Measurements from ENCODE around the gene SEMA3C. TPM values are rescaled to one million over a fixed set of nuclear protein-coding genes. Genes with fewer than 3 reads are reported as not detected.

The SEMA3C gene
- total and polyA plus RNA-seq, 2 donors (not counting 1 experiment from before 2014, with no cell fraction given): 0.06 TPM; not detected in 1

GRCh38 chr7:80749270-80749669 is 169.6 kb downstream of the SEMA3C start:
- no peaks in the 10 kb centered on the region for H3K4me1 Mint-ChIP-seq
- ATAC-seq (ENCODE audit: low read depth) (no peak), DNase-seq (no peak)
- Histone ChIP-seq H3K27me3 (replicated peaks in 1 of 4; ENCODE audit: control extremely low read depth in 1 of 4, control insufficient read depth in 3 of 4, insufficient read depth in 4 of 4, low read length in 3 of 4) (no peaks in the 10 kb centered on the region), H3K36me3 (replicated peaks in 1 of 2; ENCODE audit: control extremely low read depth in 1 of 2, control insufficient read depth in 1 of 2, extremely low read depth in 1 of 2, insufficient read depth in 2 of 2, low read length in 1 of 2) (no peaks in the 10 kb centered on the region), H3K27ac (ENCODE audit: low read length in 2 of 2) (no peak overlapping the region), H3K4me3 (ENCODE audit: control extremely low read depth in 1 of 5, extremely low read depth in 1 of 5, insufficient read depth in 1 of 5, low read depth in 2 of 5, low read length in 4 of 5) (no peak overlapping the region), H3K79me2 (ENCODE audit: control insufficient read depth, insufficient read depth, low read length) (no peaks in the 10 kb centered on the region), H3K9me3 (ENCODE audit: control extremely low read depth in 1 of 3, control insufficient read depth in 2 of 3, insufficient read depth in 1 of 3, low read length in 2 of 3) (no peaks in the 10 kb centered on the region), H3K4me2 (replicated peaks; ENCODE audit: low read depth, low read length, poor library complexity, severe bottlenecking) (no peak overlapping the region), H2AFZ (ENCODE audit: insufficient read depth, low read depth, low read length, poor library complexity, severe bottlenecking) (no peak overlapping the region), H4K20me1 (ENCODE audit: control insufficient read depth, insufficient read depth, low read length, poor library complexity, severe bottlenecking) (no peaks in the 10 kb centered on the region), H3K4me1 (ENCODE audit: control insufficient read depth in 2 of 2, insufficient read depth in 2 of 2, low read length in 2 of 2) (no peaks in the 10 kb centered on the region), H3K9ac (ENCODE audit: low read length) (no peak overlapping the region)
- TF ChIP-seq EZH2 (IDR thresholded peaks at IDR 0.05; ENCODE audit: borderline replicate concordance, insufficient read depth, low read depth, low read length, poor library complexity, severe bottlenecking) (no peak), CTCF (IDR thresholded peaks at IDR 0.05) (no peak)
- ChIA-PET CTCF (no interaction called here), POLR2A (no interaction called here)
- H3K27me3 Mint-ChIP-seq: no peaks in the 10 kb centered on the region
- no peak overlapping the region for H3K27ac Mint-ChIP-seq
- WGBS (ENCODE audit: insufficient coverage): no CpG with 5 or more reads among the region's 2 CpGs
- no peak overlapping the region for H3K4me3 Mint-ChIP-seq
- intact Hi-C loops (cut with micrococcal nuclease): no loop called here
- peaks cover 6% of the 10 kb centered on the region for H3K9me3 Mint-ChIP-seq (ENCODE audit: insufficient read depth)

DNA sequence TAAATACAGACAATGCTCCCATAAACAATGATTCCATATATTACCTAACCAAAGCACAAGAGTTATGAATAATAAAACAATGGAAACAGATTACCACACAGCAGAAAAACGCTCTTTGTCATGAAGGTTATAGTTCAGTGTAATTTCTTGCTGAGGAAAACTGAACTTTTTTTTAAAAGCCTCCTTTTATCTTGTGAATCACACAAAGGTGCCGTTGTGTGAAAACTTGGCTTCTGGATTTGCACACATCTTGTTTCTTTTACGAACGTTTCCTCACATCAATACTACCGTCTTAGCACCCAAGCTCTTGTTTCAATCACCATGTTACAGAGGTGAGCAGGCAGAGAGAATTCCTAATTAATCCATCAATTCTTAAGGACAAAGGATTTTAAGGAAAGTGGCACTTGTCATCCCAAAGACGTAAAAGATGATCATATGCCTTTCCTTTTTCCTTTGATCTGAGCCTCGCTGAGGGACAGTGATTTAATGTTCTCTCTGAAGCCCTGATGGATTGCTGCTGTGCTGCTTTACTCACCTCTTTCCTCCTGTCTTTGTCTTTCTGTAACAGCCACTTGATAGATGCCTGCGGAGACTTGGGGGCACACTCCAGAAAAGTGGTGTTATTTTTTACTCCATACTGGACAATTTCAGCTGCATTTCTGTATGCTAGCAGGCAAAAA is 170.3 kb downstream of the SEMA3C start:
- Mint-ChIP-seq H3K4me3 (no peak overlapping the region), H3K9me3 (ENCODE audit: insufficient read depth) (peaks cover 6% of the 10 kb centered on the region), H3K27ac (no peak overlapping the region), H3K4me1 (no peaks in the 10 kb centered on the region), H3K27me3 (no peaks in the 10 kb centered on the region)
- no peak overlapping the region for H3K4me2 ChIP-seq (replicated peaks; ENCODE audit: low read depth, low read length, poor library complexity, severe bottlenecking)
- H3K4me1 ChIP-seq (ENCODE audit: control insufficient read depth in 2 of 2, insufficient read depth in 2 of 2, low read length in 2 of 2): no peaks in the 10 kb centered on the region
- WGBS (ENCODE audit: insufficient coverage): 85% methylated on average over 3 of the region's 8 CpGs
- DNase-seq (no peak), ATAC-seq (ENCODE audit: low read depth) (no peak)
- intact Hi-C loops (cut with micrococcal nuclease): no loop called here
- TF ChIP-seq CTCF (IDR thresholded peaks at IDR 0.05) (no peak), EZH2 (IDR thresholded peaks at IDR 0.05; ENCODE audit: borderline replicate concordance, insufficient read depth, low read depth, low read length, poor library complexity, severe bottlenecking) (no peak)
- no peaks in the 10 kb centered on the region for H3K9me3 ChIP-seq (ENCODE audit: control extremely low read depth in 1 of 3, control insufficient read depth in 2 of 3, insufficient read depth in 1 of 3, low read length in 2 of 3)
- no peak overlapping the region for H3K4me3 ChIP-seq (ENCODE audit: control extremely low read depth in 1 of 5, extremely low read depth in 1 of 5, insufficient read depth in 1 of 5, low read depth in 2 of 5, low read length in 4 of 5)
- no peak overlapping the region for H2AFZ ChIP-seq (ENCODE audit: insufficient read depth, low read depth, low read length, poor library complexity, severe bottlenecking)
- POLR2A ChIA-PET: no interaction called here
- H3K9ac ChIP-seq (ENCODE audit: low read length): no peak overlapping the region
- H3K36me3 ChIP-seq (replicated peaks in 1 of 2; ENCODE audit: control extremely low read depth in 1 of 2, control insufficient read depth in 1 of 2, extremely low read depth in 1 of 2, insufficient read depth in 2 of 2, low read length in 1 of 2): no peaks in the 10 kb centered on the region
- H3K27me3 ChIP-seq (replicated peaks in 1 of 4; ENCODE audit: control extremely low read depth in 1 of 4, control insufficient read depth in 3 of 4, insufficient read depth in 4 of 4, low read length in 3 of 4): no peaks in the 10 kb centered on the region
- no peaks in the 10 kb centered on the region for H4K20me1 ChIP-seq (ENCODE audit: control insufficient read depth, insufficient read depth, low read length, poor library complexity, severe bottlenecking)
- no peak overlapping the region for H3K27ac ChIP-seq (ENCODE audit: low read length in 2 of 2)
- CTCF ChIA-PET: no interaction called here
- no peaks in the 10 kb centered on the region for H3K79me2 ChIP-seq (ENCODE audit: control insufficient read depth, insufficient read depth, low read length)

All from B cell (primary cell).